Neural cell (in vitro differentiated cells): ENCODE data around the gene GAP43. TPM values are rescaled to one million over a fixed set of nuclear protein-coding genes. Genes with fewer than 3 reads are reported as not detected.

ENCODE experiments used
- H2AFZ ChIP-seq: fragments of 200-600, 300-800 bp; sonication (generic), shearing (Covaris generic); 2 replicates; pipeline ENCODE4 v1.6.0; 2014; ENCODE audit warnings: low read depth, mild to moderate bottlenecking, antibody characterized with exemption, low read length, moderate library complexity
- H3F3A ChIP-seq: fragments of 200-600 bp; shearing (Covaris generic); 2 replicates; pipeline ENCODE4 v1.6.1; 2016; ENCODE audit warnings: mild to moderate bottlenecking, moderate library complexity, mixed read lengths, antibody characterized with exemption, low read length; ENCODE audit not compliant: insufficient read depth, poor library complexity, severe bottlenecking
- H3K27ac ChIP-seq: fragments of 200-600, 300-800 bp; sonication (generic), shearing (Covaris generic); 2 replicates; pipeline ENCODE4 v1.5.1; 2014; ENCODE audit warnings: mild to moderate bottlenecking, low read length, moderate library complexity
- H3K27me3 ChIP-seq: fragments of 300-800, 200-600 bp; sonication (generic), shearing (Covaris generic); 2 replicates; pipeline ENCODE4 v1.6.0; 2014; ENCODE audit warnings: mild to moderate bottlenecking, low read depth, low read length, moderate library complexity; ENCODE audit not compliant: insufficient read depth
- H3K36me3 ChIP-seq: fragments of 300-800, 200-600 bp; sonication (generic), shearing (Covaris generic); 2 replicates; pipeline ENCODE4 v1.5.1; 2014; ENCODE audit warnings: mild to moderate bottlenecking, antibody characterized with exemption, low read length, moderate library complexity; ENCODE audit not compliant: insufficient read depth
- H3K4me2 ChIP-seq: fragments of 300-800, 200-600 bp; sonication (generic), shearing (Covaris generic); 2 replicates; pipeline ENCODE4 v1.6.0; 2014; ENCODE audit warnings: mild to moderate bottlenecking, low read length
- H3K4me3 ChIP-seq: fragments of 300-800, 200-600 bp; sonication (generic), shearing (Covaris generic); 2 replicates; pipeline ENCODE4 v1.5.1; 2014; ENCODE audit warnings: mild to moderate bottlenecking, low read length, moderate library complexity
- H3K79me2 ChIP-seq: fragments of 200-600 bp; shearing (Covaris generic); replicated peaks from 2 replicates; pipeline ENCODE4 v1.6.0; 2014; ENCODE audit warnings: mild to moderate bottlenecking, low read length, moderate library complexity; ENCODE audit not compliant: insufficient read depth
- H3K9ac ChIP-seq: fragments of 300-800, 200-600 bp; sonication (generic), shearing (Covaris generic); 2 replicates; pipeline ENCODE4 v1.6.1; 2016; ENCODE audit warnings: mild to moderate bottlenecking, low read length, mixed read lengths
- H3K9me2 ChIP-seq: fragments of 200-600 bp; shearing (Covaris generic); 2 replicates; pipeline ENCODE4 v1.6.1; 2016; ENCODE audit warnings: mild to moderate bottlenecking, low read length, mixed read lengths; ENCODE audit not compliant: insufficient read depth
- H3K9me3 ChIP-seq: fragments of 200-600, 300-800 bp; sonication (generic), shearing (Covaris generic); 2 replicates; pipeline ENCODE4 v1.6.1; 2016; ENCODE audit warnings: mild to moderate bottlenecking, mixed run types, low read length, moderate library complexity, mixed read lengths
- H4K20me1 ChIP-seq: fragments of 200-600 bp; shearing (Covaris generic); 2 replicates; pipeline ENCODE4 v1.6.1; 2016; ENCODE audit warnings: mild to moderate bottlenecking, mixed run types; ENCODE audit not compliant: insufficient read depth
- CTCF ChIP-seq: fragments of 450-650 bp; IDR thresholded peaks from 2 replicates; pipeline ENCODE4 v1.5.1; 2014; ENCODE audit warnings: antibody characterized with exemption, mild to moderate bottlenecking, moderate library complexity; ENCODE audit not compliant: poor library complexity, severe bottlenecking
- EP300 ChIP-seq: fragments of 450-650 bp; conservative IDR thresholded peaks from 2 replicates; pipeline ENCODE4 v1.6.1; 2014; ENCODE audit warnings: antibody characterized with exemption, mild to moderate bottlenecking, moderate library complexity; ENCODE audit not compliant: poor library complexity, severe bottlenecking
- EZH2 ChIP-seq: fragments of 200-600, 300-800 bp; shearing (Covaris generic), sonication (generic); IDR thresholded peaks from 2 replicates; pipeline ENCODE4 v1.6.1; 2014; ENCODE audit warnings: antibody characterized with exemption, low read length, borderline replicate concordance, mild to moderate bottlenecking; ENCODE audit not compliant: insufficient read depth, poor library complexity, severe bottlenecking
- MXI1 ChIP-seq: fragments of 450-650 bp; conservative IDR thresholded peaks from 2 replicates; pipeline ENCODE4 v1.6.1; 2014; ENCODE audit warnings: antibody characterized with exemption, mild to moderate bottlenecking; ENCODE audit not compliant: poor library complexity, severe bottlenecking
- POLR2AphosphoS5 ChIP-seq: IDR thresholded peaks from 2 replicates; pipeline ENCODE4 v1.6.1; 2012
- RAD21 ChIP-seq: fragments of 450-650 bp; conservative IDR thresholded peaks from 2 replicates; pipeline ENCODE4 v1.6.1; 2014; ENCODE audit warnings: antibody characterized with exemption, mild to moderate bottlenecking, moderate library complexity
- REST ChIP-seq: IDR thresholded peaks from 2 replicates; pipeline ENCODE4 v1.6.1; 2012; ENCODE audit warnings: borderline replicate concordance
- SMC3 ChIP-seq: fragments of 450-650 bp; conservative IDR thresholded peaks from 2 replicates; pipeline ENCODE4 v1.6.1; 2014; ENCODE audit warnings: antibody characterized with exemption, mild to moderate bottlenecking, moderate library complexity; ENCODE audit not compliant: poor library complexity
- TAF1 ChIP-seq: IDR thresholded peaks from 2 replicates; pipeline ENCODE4 v1.6.1; 2012; ENCODE audit warnings: low read depth
- polyA plus RNA-seq: library from polyadenylated mRNA; depleted of rRNA; stranded (reverse); fragments of >200 nt; gene quantifications from 2 replicates; pipeline ENCODE4 v1.2.3, GENCODE V29; 2014

The GAP43 gene
- polyA plus RNA-seq, 1 donor from 2014 or later = 1,327 TPM

GRCh38 chr3:115658032-115658336 is 34.7 kb downstream of the GAP43 start:
- Histone ChIP-seq H4K20me1 (no peaks in the 10 kb centered on the region), H3K4me3 (peak overlapping the region; percentile 67), H3K9ac (peak overlapping the region; percentile 92), H3K36me3 (peaks cover 9% of the 10 kb centered on the region), H3K9me2 (no peaks in the 10 kb centered on the region), H3K27me3 (no peaks in the 10 kb centered on the region), H3K9me3 (no peaks in the 10 kb centered on the region), H2AFZ (no peak overlapping the region), H3F3A (peaks cover 9% of the 10 kb centered on the region), H3K4me2 (peak overlapping the region; percentile 66), H3K27ac (peak overlapping the region; percentile 97), H3K79me2 (peaks cover 95% of the 10 kb centered on the region)
- no peak for TF ChIP-seq REST
- no peak for TF ChIP-seq CTCF
- no peak for TF ChIP-seq RAD21
- TF ChIP-seq TAF1 = no peak
- no peak for TF ChIP-seq EP300
- TF ChIP-seq SMC3 = no peak
- no peak for TF ChIP-seq EZH2
- TF ChIP-seq POLR2AphosphoS5 = no peak
- no peak for TF ChIP-seq MXI1

- Histone ChIP-seq H3K27me3 (no peaks in the 10 kb centered on the region), H3K79me2 (peaks cover 95% of the 10 kb centered on the region), H4K20me1 (no peaks in the 10 kb centered on the region), H3K9me2 (no peaks in the 10 kb centered on the region), H3K4me2 (peak overlapping the region; percentile 66), H3K9ac (peak overlapping the region; percentile 92), H3K9me3 (no peaks in the 10 kb centered on the region), H3F3A (peaks cover 9% of the 10 kb centered on the region), H2AFZ (no peak overlapping the region), H3K36me3 (peaks cover 9% of the 10 kb centered on the region), H3K27ac (peak overlapping the region; percentile 97), H3K4me3 (peak overlapping the region; percentile 67)
- TF ChIP-seq SMC3 = peak; percentile 54
- peak; percentile 77 for TF ChIP-seq EP300
- TF ChIP-seq CTCF = peak; percentile 34
- no peak for TF ChIP-seq MXI1
- TF ChIP-seq TAF1 = no peak
- TF ChIP-seq REST = peak; percentile 41
- peak; percentile 45 for TF ChIP-seq RAD21
- no peak for TF ChIP-seq EZH2
- TF ChIP-seq POLR2AphosphoS5 = peak; percentile 69
These were observed 35.2 kb downstream of the GAP43 start for GRCh38 chr3:115658337-115659181.
